ENCODE measurements around the gene THRA.

The THRA gene

GRCh38 chr17:40023590-40024292, 39.0 kb upstream of the THRA start:
- TF ChIP-seq CTCF (IDR thresholded peaks at IDR 0.05; ENCODE audit: insufficient read depth, low read depth, low read length, missing control alignments), result no peak
- DNase-seq (ENCODE audit: low read depth), result no peak
- no peak overlapping the region for H3K4me3 ChIP-seq (ENCODE audit: low read depth, low read length)

GRCh38 chr17:40024901-40025300, 37.9 kb upstream of the THRA start:
- TF ChIP-seq CTCF (IDR thresholded peaks at IDR 0.05; ENCODE audit: insufficient read depth, low read depth, low read length, missing control alignments), result no peak
- DNase-seq (ENCODE audit: low read depth), result no peak

GRCh38 chr17:40025559-40025958, 37.2 kb upstream of the THRA start:
- DNase-seq (ENCODE audit: low read depth), result no peak
- no peak for TF ChIP-seq CTCF (IDR thresholded peaks at IDR 0.05; ENCODE audit: insufficient read depth, low read depth, low read length, missing control alignments)
- H3K4me3 ChIP-seq (ENCODE audit: low read depth, low read length), result no peak overlapping the region

More at GRCh38 chr17:40024901-40025300, 37.9 kb upstream of the THRA start:
- H3K4me3 ChIP-seq (ENCODE audit: low read depth, low read length), result no peak overlapping the region

GRCh38 chr17:40025991-40026815, 36.6 kb upstream of the THRA start:
- no peak overlapping the region for H3K4me3 ChIP-seq (ENCODE audit: low read depth, low read length)
- no peak for TF ChIP-seq CTCF (IDR thresholded peaks at IDR 0.05; ENCODE audit: insufficient read depth, low read depth, low read length, missing control alignments)
- DNase-seq (ENCODE audit: low read depth), result no peak

- peak; percentile 86 for DNase-seq (ENCODE audit: low read depth)
- no peak overlapping the region for H3K4me3 ChIP-seq (ENCODE audit: low read depth, low read length)
- TF ChIP-seq CTCF (IDR thresholded peaks at IDR 0.05; ENCODE audit: insufficient read depth, low read depth, low read length, missing control alignments), result peak; percentile 87
Measured at GRCh38 chr17:40026816-40027613, 35.8 kb upstream of the THRA start.

- no peak for TF ChIP-seq CTCF (IDR thresholded peaks at IDR 0.05; ENCODE audit: insufficient read depth, low read depth, low read length, missing control alignments)
- DNase-seq (ENCODE audit: low read depth), result no peak
- no peak overlapping the region for H3K4me3 ChIP-seq (ENCODE audit: low read depth, low read length)
Measured at GRCh38 chr17:40027614-40028012, 35.2 kb upstream of the THRA start.
